AG04450 (cell line): ENCODE measurements around the gene ARSB. TPM values are rescaled to one million over a fixed set of nuclear protein-coding genes. Genes with fewer than 3 reads are reported as not detected.

Source experiments
- CTCF ChIA-PET: fragments of 300-600, 350-600 bp; formaldehyde crosslinking; extraction: SDS; loops from one replicate; lab custom pipeline; 2022; ENCODE audit warnings: antibody characterized with exemption, inconsistent platforms; lab: Charles Lee
- POLR2A ChIA-PET: fragments of 350-600 bp; formaldehyde crosslinking; extraction: SDS; loops from one replicate; lab custom pipeline; 2021; ENCODE audit warnings: antibody characterized with exemption, inconsistent platforms; lab: Yijun Ruan, JAX
- DNase-seq: peaks from one replicate; pipeline ENCODE4 v3.0.0-alpha.2; 2011; ENCODE audit warnings: low read depth, low spot score
- H3K27ac ChIP-seq: one replicate; pipeline ENCODE4 v1.5.1; 2012; ENCODE audit warnings: low read depth, low read length, control low read depth
- H3K27me3 ChIP-seq: one replicate; pipeline ENCODE4 v1.6.0; 2012; ENCODE audit warnings: low read length; ENCODE audit not compliant: control insufficient read depth, insufficient read depth
- H3K4me3 ChIP-seq: 2 replicates; pipeline ENCODE4 v1.5.1; 2011; ENCODE audit warnings: mild to moderate bottlenecking, low read depth, low read length, control low read depth
- H3K9me3 ChIP-seq: 2 replicates; pipeline ENCODE4 v1.5.1; 2012; ENCODE audit warnings: low read length; ENCODE audit not compliant: control insufficient read depth, insufficient read depth
- CTCF ChIP-seq: IDR thresholded peaks from 2 replicates; pipeline ENCODE4 v1.5.1; 2011; ENCODE audit warnings: low read depth, low read length, control low read depth, inconsistent platforms
- polyA plus RNA-seq: library from polyadenylated mRNA; depleted of rRNA; stranded (reverse); fragments of >200 nt; gene quantifications from 2 replicates; pipeline ENCODE4 v1.2.3, GENCODE V29; 2011

ARSB gene
- polyA plus RNA-seq, 1 experiment = 21.0 TPM

- Histone ChIP-seq H3K27ac (no peak overlapping the region), H3K4me3 (no peak overlapping the region), H3K27me3 (no peaks in the 10 kb centered on the region), H3K9me3 (no peaks in the 10 kb centered on the region)
- DNase-seq = no peak
- ChIA-PET CTCF (interaction anchor here (0.6 to 2.4 kb wide), 3 partner anchors 10 to 507 kb away, joined by 3 to 8 read pairs (median 3); no protein-coding TSS in a partner anchor), POLR2A (no interaction called here)
- no peak for TF ChIP-seq CTCF
These were observed 10.5 kb downstream of the ARSB start for GRCh38 chr5:78974601-78975000.

- TF ChIP-seq CTCF = no peak
These were observed 11.1 kb downstream of the ARSB start for GRCh38 chr5:78974011-78974410.

GRCh38 chr5:78972654-78973428 is 12.3 kb downstream of the ARSB start:
- Histone ChIP-seq H3K27me3 (no peaks in the 10 kb centered on the region), H3K9me3 (no peaks in the 10 kb centered on the region), H3K27ac (no peak overlapping the region), H3K4me3 (no peak overlapping the region)
- POLR2A ChIA-PET = interaction anchor here (0.7 kb wide), 1 partner anchor 1266 kb away, joined by 4 read pairs; no protein-coding TSS in a partner anchor
- CTCF ChIA-PET = interaction anchor here (0.7 to 3.0 kb wide), 4 partner anchors 48 to 505 kb away, joined by 3 to 15 read pairs (median 6); no protein-coding TSS in a partner anchor
- DNase-seq = peak; percentile 49
- TF ChIP-seq CTCF = no peak

More at GRCh38 chr5:78974011-78974410, 11.1 kb downstream of the ARSB start:
- CTCF ChIA-PET = interaction anchor here (2.4 to 3.0 kb wide), 2 partner anchors 159 to 506 kb away, joined by 8 to 15 read pairs; no protein-coding TSS in a partner anchor
- no peaks in the 10 kb centered on the region for H3K9me3 ChIP-seq
- H3K4me3 ChIP-seq = no peak overlapping the region
- H3K27me3 ChIP-seq = no peaks in the 10 kb centered on the region
- H3K27ac ChIP-seq = no peak overlapping the region
- DNase-seq = no peak
- POLR2A ChIA-PET = no interaction called here

GRCh38 chr5:78971998-78972397 is 13.1 kb downstream of the ARSB start:
- Histone ChIP-seq H3K9me3 (no peaks in the 10 kb centered on the region), H3K27me3 (no peaks in the 10 kb centered on the region), H3K27ac (no peak overlapping the region), H3K4me3 (no peak overlapping the region)
- POLR2A ChIA-PET = no interaction called here
- CTCF ChIA-PET = interaction anchor here (1.0 to 3.0 kb wide), 3 partner anchors 49 to 161 kb away, joined by 4 to 15 read pairs (median 5); no protein-coding TSS in a partner anchor
- no peak for DNase-seq
- TF ChIP-seq CTCF = no peak

- POLR2A ChIA-PET = no interaction called here
- no peak for DNase-seq
These were observed 16.3 kb downstream of the ARSB start for GRCh38 chr5:78968781-78969180.

More at GRCh38 chr5:78968781-78969180, 16.3 kb downstream of the ARSB start:
- no peak for TF ChIP-seq CTCF
- CTCF ChIA-PET = interaction anchor here (8.8 kb wide), 1 partner anchor 68 kb away, joined by 104 read pairs; no protein-coding TSS in a partner anchor
- no peaks in the 10 kb centered on the region for H3K9me3 ChIP-seq
- no peaks in the 10 kb centered on the region for H3K27me3 ChIP-seq
- no peak overlapping the region for H3K4me3 ChIP-seq
- no peak overlapping the region for H3K27ac ChIP-seq
